Fibroblast of peridontal ligament (primary cell): ENCODE results near the gene ART4.

Experiments used
- DNase-seq: peaks from one replicate; pipeline ENCODE4 v3.0.0-alpha.2; 2010; ENCODE audit errors: extremely low read depth

ART4 gene

GRCh38 chr12:14843425-14843887 is at the start of gene ART4:
Gene ART4 (minus strand): TSS chr12:14843526. CDS start chr12:14843113, 413 bp downstream.
- no peak for DNase-seq

- DNase-seq = peak; percentile 44
Observed at GRCh38 chr12:14892726-14893505, 49.6 kb upstream of the ART4 start.

- DNase-seq = no peak
Observed at GRCh38 chr12:14890701-14891100, 47.4 kb upstream of the ART4 start.

GRCh38 chr12:14886271-14886670 is 42.9 kb upstream of the ART4 start:
- no peak for DNase-seq

GRCh38 chr12:14885718-14886221 is 42.4 kb upstream of the ART4 start, which contains the start of gene MGP:
Gene MGP (minus strand): TSS chr12:14885854. CDS start chr12:14885791, 63 bp downstream.
- peak; percentile 32 for DNase-seq

- peak; percentile 70 for DNase-seq
Observed at GRCh38 chr12:14884458-14884878, 41.1 kb upstream of the ART4 start.

GRCh38 chr12:14883686-14884085 is 40.4 kb upstream of the ART4 start:
- no peak for DNase-seq

GRCh38 chr12:14880890-14881453 is 37.6 kb upstream of the ART4 start:
- no peak for DNase-seq

GRCh38 chr12:14879222-14879933 is 36.1 kb upstream of the ART4 start:
- DNase-seq = no peak

- DNase-seq = no peak
Observed at GRCh38 chr12:14878488-14878887, 35.2 kb upstream of the ART4 start.

GRCh38 chr12:14876833-14877232 is 33.5 kb upstream of the ART4 start:
- no peak for DNase-seq

- DNase-seq = no peak
Observed at GRCh38 chr12:14874882-14875281, 31.6 kb upstream of the ART4 start.

GRCh38 chr12:14873440-14874185 is 30.3 kb upstream of the ART4 start:
- no peak for DNase-seq

- DNase-seq = no peak
Observed at GRCh38 chr12:14871886-14872285, 28.6 kb upstream of the ART4 start.

- no peak for DNase-seq
Observed at GRCh38 chr12:14871247-14871646, 27.9 kb upstream of the ART4 start.

- DNase-seq = no peak
Observed at GRCh38 chr12:14868916-14869506, 25.7 kb upstream of the ART4 start.

GRCh38 chr12:14860490-14860889 is 17.2 kb upstream of the ART4 start:
- DNase-seq = no peak

- no peak for DNase-seq
Observed at GRCh38 chr12:14858513-14858912, 15.2 kb upstream of the ART4 start.

GRCh38 chr12:14854586-14855183 is 11.4 kb upstream of the ART4 start:
- peak; percentile 55 for DNase-seq

- peak; percentile 6 for DNase-seq
Observed at GRCh38 chr12:14853961-14854360, 10.6 kb upstream of the ART4 start.

- no peak for DNase-seq
Observed at GRCh38 chr12:14852880-14853279, 9.6 kb upstream of the ART4 start.
